ENCODE results near the gene CBARP. TPM values are rescaled to one million over a fixed set of nuclear protein-coding genes. Genes with fewer than 3 reads are reported as not detected.
A peak's percentile ranks its signal among the peaks of the same experiment; 100 is the strongest.

The CBARP gene
- total RNA-seq, 1 donor from 2014 or later = 1.2 TPM

- ATAC-seq (no peak), DNase-seq (ENCODE audit: missing footprints) (no peak)
- intact Hi-C loops (cut with DNase I) = loop anchor here (5.0 kb wide), 3 partner anchors 105 to 230 kb away; partner anchors contain the start of genes DAZAP1 and NDUFS7
These were observed 39.3 kb upstream of the CBARP start for GRCh38 chr19:1277061-1277460.

DNA sequence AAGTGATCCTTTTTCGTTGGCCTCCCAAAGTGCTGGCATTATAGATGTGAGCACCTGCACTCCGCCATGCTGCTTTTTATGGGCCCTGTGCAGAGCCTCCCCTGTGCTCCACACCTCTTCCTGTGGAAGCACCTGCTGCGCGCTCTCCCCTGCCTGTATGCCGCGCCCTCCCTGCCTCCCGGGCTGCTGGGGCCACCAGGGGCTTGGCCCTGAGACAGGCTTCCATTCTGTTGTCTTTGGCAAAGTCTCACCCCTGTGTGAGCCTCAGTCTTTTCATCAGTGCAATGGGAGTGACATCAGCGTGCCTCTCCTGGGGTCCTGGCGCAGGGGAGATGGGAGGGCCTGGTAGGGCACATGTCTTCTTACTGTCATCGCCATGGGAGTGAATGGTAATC is 38.8 kb upstream of the CBARP start:
- no peak for DNase-seq (ENCODE audit: missing footprints)
- no peak for ATAC-seq
- intact Hi-C loops (cut with DNase I) = loop anchor here (5.0 kb wide), 3 partner anchors 106 to 231 kb away; partner anchors contain the start of genes DAZAP1 and NDUFS7

- intact Hi-C loops (cut with DNase I) = loop anchor here (5.0 kb wide), 3 partner anchors 106 to 231 kb away; partner anchors contain the start of genes DAZAP1 and NDUFS7
- no peak for DNase-seq (ENCODE audit: missing footprints)
- no peak for ATAC-seq
These were observed 38.3 kb upstream of the CBARP start for GRCh38 chr19:1275976-1276627.

DNA sequence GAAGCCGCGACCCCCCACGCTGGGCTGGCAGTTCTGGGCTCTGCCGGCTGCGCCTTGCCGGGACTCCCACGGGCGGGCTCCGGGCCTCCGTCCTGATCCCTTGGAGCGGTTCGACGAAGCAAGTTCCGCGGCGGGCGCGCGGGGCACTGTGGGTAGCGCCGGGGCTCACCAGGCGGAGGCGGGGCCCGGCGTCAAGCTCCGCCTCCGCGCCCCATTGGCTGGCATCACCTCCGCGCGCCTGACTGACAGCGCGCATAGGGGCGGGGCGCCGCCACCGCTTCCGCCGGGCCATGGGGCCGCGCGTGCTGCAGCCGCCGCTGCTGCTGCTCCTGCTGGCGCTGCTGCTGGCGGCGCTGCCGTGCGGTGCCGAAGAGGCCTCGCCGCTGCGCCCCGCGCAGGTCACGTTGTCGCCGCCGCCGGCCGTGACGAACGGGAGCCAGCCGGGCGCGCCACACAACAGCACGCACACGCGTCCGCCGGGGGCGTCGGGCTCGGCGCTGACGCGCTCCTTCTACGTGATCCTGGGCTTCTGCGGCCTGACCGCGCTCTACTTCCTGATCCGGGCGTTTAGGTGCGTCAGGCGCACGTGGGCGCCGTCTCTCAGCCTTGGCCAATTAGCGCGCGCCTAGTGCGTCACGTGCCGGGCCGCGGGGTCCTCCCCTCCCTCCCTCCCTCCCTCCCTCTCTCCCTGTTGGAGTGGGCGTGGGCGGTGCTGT is 37.6 kb upstream of the CBARP start, which contains the start of gene FAM174C:
TSS of gene FAM174C (plus strand) at position 271 of the 716 bp plus-strand sequence. CDS start at position 291, 20 bp downstream.
- DNase-seq (ENCODE audit: missing footprints) (peak; percentile 97), ATAC-seq (peak; percentile 88)
- intact Hi-C loops (cut with DNase I) = loop anchor here (5.0 kb wide), 3 partner anchors 107 to 232 kb away; partner anchors contain the start of genes DAZAP1 and NDUFS7

- ATAC-seq = peak; percentile 0
- no peak for DNase-seq (ENCODE audit: missing footprints)
- intact Hi-C loops (cut with DNase I) = loop anchor here (5.0 kb wide), 3 partner anchors 107 to 232 kb away; partner anchors contain the start of genes DAZAP1 and NDUFS7
These were observed 37.1 kb upstream of the CBARP start for GRCh38 chr19:1274852-1275259.

- ATAC-seq (no peak), DNase-seq (ENCODE audit: missing footprints) (no peak)
- intact Hi-C loops (cut with DNase I) = no loop called here
These were observed 36.5 kb upstream of the CBARP start for GRCh38 chr19:1274081-1274851.

DNA sequence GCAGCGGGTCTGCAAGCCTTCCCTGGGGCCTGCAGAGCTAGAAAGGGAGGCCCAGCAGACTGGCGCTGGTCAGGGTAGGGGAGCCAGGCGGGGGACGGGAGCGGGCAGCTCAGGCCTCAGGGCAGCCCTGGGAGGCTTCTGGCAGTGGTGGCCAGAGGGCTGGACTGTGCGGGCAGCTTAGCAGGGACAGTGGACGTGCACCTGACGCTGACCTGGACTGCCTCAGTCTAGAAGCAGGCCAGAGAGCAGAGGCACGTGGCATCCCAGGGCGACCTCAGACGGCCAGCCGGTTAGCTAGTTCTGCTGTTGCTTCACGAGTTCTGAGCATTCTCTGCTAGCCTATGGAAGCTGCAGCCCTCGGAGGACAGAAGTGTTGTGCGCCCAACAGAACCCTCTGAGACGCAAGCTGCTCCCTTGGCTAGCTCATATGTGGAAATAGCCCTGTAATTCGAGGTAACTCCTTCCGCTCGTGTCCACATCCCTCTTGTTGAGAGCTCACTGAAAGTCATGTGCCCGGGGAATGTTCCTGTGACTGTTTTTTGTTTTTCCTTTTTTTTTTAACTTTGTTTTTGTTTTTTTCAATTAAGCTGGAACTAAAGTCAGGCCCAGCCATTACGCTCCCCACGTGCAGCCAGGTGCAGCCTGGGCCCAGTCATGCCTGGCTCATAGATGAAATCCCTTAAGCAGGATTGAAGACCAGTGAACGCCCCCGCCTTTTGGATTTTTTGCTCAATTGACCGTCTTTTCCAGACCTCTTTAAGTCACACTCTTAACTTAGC is 35.6 kb upstream of the CBARP start:
- intact Hi-C loops (cut with DNase I) = no loop called here
- no peak for DNase-seq (ENCODE audit: missing footprints)
- no peak for ATAC-seq

- intact Hi-C loops (cut with DNase I) = no loop called here
- DNase-seq (ENCODE audit: missing footprints) (no peak), ATAC-seq (no peak)
These were observed 34.8 kb upstream of the CBARP start for GRCh38 chr19:1272423-1273262.

- intact Hi-C loops (cut with DNase I) = no loop called here
- DNase-seq (ENCODE audit: missing footprints) = no peak
- no peak for ATAC-seq
These were observed 34.0 kb upstream of the CBARP start for GRCh38 chr19:1271528-1272422.

DNA sequence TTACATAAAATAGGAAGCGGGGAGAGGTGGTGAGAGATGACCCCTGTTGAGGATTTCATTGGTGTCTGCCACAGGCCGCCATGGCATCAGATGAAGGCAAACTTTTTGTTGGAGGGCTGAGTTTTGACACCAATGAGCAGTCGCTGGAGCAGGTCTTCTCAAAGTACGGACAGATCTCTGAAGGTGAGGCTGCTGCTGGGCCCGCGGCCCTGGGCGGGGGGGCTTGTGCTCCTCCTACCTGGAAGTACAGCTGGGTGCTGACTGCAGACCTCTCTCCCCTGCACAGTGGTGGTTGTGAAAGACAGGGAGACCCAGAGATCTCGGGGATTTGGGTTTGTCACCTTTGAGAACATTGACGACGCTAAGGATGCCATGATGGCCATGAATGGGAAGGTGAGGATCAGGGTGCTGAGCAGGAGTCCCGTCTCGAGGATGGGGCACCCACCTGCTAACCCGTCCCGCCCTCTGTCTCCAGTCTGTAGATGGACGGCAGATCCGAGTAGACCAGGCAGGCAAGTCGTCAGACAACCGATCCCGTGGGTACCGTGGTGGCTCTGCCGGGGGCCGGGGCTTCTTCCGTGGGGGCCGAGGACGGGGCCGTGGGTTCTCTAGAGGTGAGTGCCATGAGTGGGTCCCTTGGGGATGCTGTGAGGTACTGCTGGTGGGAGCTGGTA is 33.2 kb upstream of the CBARP start:
- intact Hi-C loops (cut with DNase I) = no loop called here
- no peak for DNase-seq (ENCODE audit: missing footprints)
- ATAC-seq = no peak

DNA sequence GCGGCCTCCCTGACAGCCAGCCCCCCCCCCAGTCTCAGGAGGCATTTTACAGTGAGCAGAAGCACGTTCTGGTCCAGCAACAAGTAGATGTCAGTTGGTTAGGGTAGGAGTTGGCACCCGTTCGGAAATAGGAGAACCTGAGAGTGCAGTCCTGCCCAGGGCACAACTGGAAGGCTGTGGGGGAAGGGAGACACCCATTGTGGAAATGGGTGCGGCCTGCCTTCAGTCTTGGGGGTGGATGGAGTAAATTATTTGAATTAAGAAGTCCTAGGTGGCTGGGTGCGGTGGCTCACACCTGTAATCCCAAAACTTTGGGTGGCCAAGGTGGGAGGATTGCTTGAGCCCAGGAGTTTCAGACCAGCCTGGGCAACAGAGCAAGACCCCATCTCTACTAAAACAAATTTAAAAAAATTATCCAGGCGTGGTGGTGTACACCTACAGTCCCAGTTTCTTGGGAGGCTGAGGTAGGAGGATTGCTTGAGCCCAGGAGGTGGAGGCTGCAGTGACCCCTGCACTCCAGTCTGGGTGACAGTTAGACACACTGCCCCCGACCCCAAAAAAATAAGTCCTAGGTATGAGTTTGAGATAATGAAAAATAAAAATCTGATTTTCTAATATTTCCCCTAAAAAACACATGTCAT is 32.5 kb upstream of the CBARP start:
- no peak for DNase-seq (ENCODE audit: missing footprints)
- intact Hi-C loops (cut with DNase I) = no loop called here

GRCh38 chr19:1269478-1270212 is 31.8 kb upstream of the CBARP start:
- ATAC-seq (peak; percentile 38), DNase-seq (ENCODE audit: missing footprints) (peak; percentile 93)
- intact Hi-C loops (cut with DNase I) = no loop called here

More for the DNA sequence above, 32.5 kb upstream of the CBARP start:
- ATAC-seq = no peak

GRCh38 chr19:1269065-1269477 is 31.3 kb upstream of the CBARP start, which contains the start of gene CIRBP:
Gene CIRBP (plus strand): TSS chr19:1269332. CDS start chr19:1270934, 1,602 bp downstream.
- intact Hi-C loops (cut with DNase I) = no loop called here
- DNase-seq (ENCODE audit: missing footprints) (peak; percentile 100), ATAC-seq (peak; percentile 83)

DNA sequence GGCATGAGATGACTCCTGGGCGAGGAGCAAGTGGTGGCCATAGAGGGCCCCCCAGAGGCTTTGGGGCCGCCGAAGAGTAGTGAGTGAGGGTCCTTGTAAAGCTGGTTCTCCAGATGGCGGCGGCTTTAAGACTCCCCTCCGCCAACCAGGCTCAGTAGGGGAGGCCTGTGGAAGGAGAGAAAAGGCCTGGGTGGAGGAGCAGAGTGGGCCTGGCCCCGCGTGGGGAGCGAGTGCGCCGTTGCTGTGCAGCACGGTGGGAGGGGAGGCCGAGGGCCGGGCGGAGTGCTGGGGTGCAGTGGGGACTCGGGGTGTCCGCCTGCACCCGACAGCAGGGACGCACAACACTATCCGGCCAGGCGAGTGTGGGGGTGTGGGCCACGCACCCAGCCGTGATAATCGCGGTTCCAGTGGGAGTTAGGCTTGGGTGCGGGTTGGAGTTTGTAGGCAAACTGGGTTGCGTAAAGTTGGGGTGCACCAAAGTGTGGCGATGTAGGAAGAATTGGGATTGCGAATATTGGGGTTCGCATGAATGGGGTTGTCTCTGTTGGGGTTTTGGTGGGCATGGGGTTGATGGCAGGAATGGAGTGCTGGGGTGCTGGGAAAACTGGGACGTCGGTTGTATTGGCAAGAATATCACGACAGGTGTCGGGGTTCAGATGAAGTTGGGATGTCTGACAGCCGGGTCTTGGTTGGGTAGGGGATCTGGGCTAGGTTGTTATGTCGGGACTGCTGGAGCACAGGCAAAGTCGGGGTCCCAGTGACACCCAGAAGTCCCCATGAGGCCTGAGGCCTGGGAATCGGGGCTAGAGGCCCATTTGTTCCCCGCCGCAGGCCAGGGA is 30.6 kb upstream of the CBARP start:
- intact Hi-C loops (cut with DNase I) = no loop called here
- DNase-seq (ENCODE audit: missing footprints) = no peak
- no peak for ATAC-seq
